ENCODE measurements around the gene ANKRD52.

The ANKRD52 gene

GRCh38 chr12:56237552-56237951, 20.6 kb downstream of the ANKRD52 start:
- DNase-seq: no peak

GRCh38 chr12:56236985-56237384, 21.2 kb downstream of the ANKRD52 start:
- DNase-seq: no peak

- DNase-seq: no peak
Observed at GRCh38 chr12:56236091-56236490, 22.1 kb downstream of the ANKRD52 start.

- DNase-seq: no peak
Observed at GRCh38 chr12:56234746-56235436, 23.3 kb downstream of the ANKRD52 start.

- no peak for DNase-seq
Observed at GRCh38 chr12:56231184-56231582, 27.0 kb downstream of the ANKRD52 start.

GRCh38 chr12:56230432-56231183, 27.6 kb downstream of the ANKRD52 start:
- DNase-seq: no peak

- DNase-seq: no peak
Observed at GRCh38 chr12:56229916-56230431, 28.2 kb downstream of the ANKRD52 start, which contains the start of gene SLC39A5. TSS of gene SLC39A5 (plus strand) at chr12:56230051. CDS start at chr12:56231275, 1,224 bp downstream.

- DNase-seq: no peak
Observed at GRCh38 chr12:56229082-56229481, 29.1 kb downstream of the ANKRD52 start.

GRCh38 chr12:56224954-56225353, 33.2 kb downstream of the ANKRD52 start:
- DNase-seq: no peak

- peak; percentile 97 for DNase-seq
Observed at GRCh38 chr12:56224102-56224701, 34.0 kb downstream of the ANKRD52 start, which contains the start of gene NABP2. TSS of gene NABP2 (plus strand) at chr12:56224342. CDS start at chr12:56224857, 515 bp downstream.

GRCh38 chr12:56223571-56224101, 34.5 kb downstream of the ANKRD52 start:
- no peak for DNase-seq

- DNase-seq: no peak
Observed at GRCh38 chr12:56222531-56222895, 35.7 kb downstream of the ANKRD52 start.

GRCh38 chr12:56221757-56222530, 36.2 kb downstream of the ANKRD52 start, which contains the start of gene RNF41:
TSS of gene RNF41 (minus strand) at chr12:56221922. CDS start at chr12:56214047, 7,875 bp downstream.
- DNase-seq: peak; percentile 89

- peak; percentile 52 for DNase-seq
Observed at GRCh38 chr12:56221232-56221756, 36.9 kb downstream of the ANKRD52 start.

- DNase-seq: no peak
Observed at GRCh38 chr12:56220611-56221231, 37.5 kb downstream of the ANKRD52 start.

- DNase-seq: no peak
Observed at GRCh38 chr12:56219840-56220239, 38.3 kb downstream of the ANKRD52 start.

GRCh38 chr12:56216461-56216860, 41.7 kb downstream of the ANKRD52 start:
- DNase-seq: no peak

GRCh38 chr12:56213878-56214277, 44.3 kb downstream of the ANKRD52 start:
- no peak for DNase-seq

- no peak for DNase-seq
Observed at GRCh38 chr12:56212361-56212760, 45.8 kb downstream of the ANKRD52 start.

GRCh38 chr12:56208006-56208405, 50.2 kb downstream of the ANKRD52 start:
- no peak for DNase-seq

- no peak for DNase-seq
Observed at GRCh38 chr12:56206452-56207166, 51.6 kb downstream of the ANKRD52 start.

Data from amniotic stem cell (primary cell).